Colon (tissue), 2 donors: ENCODE results near the gene TFDP1.

Experiments used
- FAIRE-seq: peaks from 2 replicates; lab custom pipeline; 2012; peaks lifted over from hg19 to GRCh38; lab: Jason Lieb, UNC
- donor health status: control.
- donor health status: control.

Gene TFDP1

GRCh38 chr13:113634279-113635047, 49.9 kb downstream of the TFDP1 start:
- no peak for FAIRE-seq

GRCh38 chr13:113635048-113635420, 50.5 kb downstream of the TFDP1 start:
- FAIRE-seq, result no peak

- FAIRE-seq, result no peak
Observed at GRCh38 chr13:113635709-113636108, 51.2 kb downstream of the TFDP1 start.

- FAIRE-seq, result no peak
Observed at GRCh38 chr13:113636266-113636963, 51.9 kb downstream of the TFDP1 start.

GRCh38 chr13:113637262-113638160, 53.0 kb downstream of the TFDP1 start:
- FAIRE-seq, result no peak

GRCh38 chr13:113638173-113638746, 53.7 kb downstream of the TFDP1 start:
- FAIRE-seq, result no peak

- FAIRE-seq, result no peak
Observed at GRCh38 chr13:113638806-113639205, 54.3 kb downstream of the TFDP1 start.

- no peak for FAIRE-seq
Observed at GRCh38 chr13:113639616-113640262, 55.2 kb downstream of the TFDP1 start.

GRCh38 chr13:113641426-113641825, 56.9 kb downstream of the TFDP1 start:
- no peak for FAIRE-seq

- FAIRE-seq, result no peak
Observed at GRCh38 chr13:113642563-113642962, 58.0 kb downstream of the TFDP1 start.

- FAIRE-seq, result no peak
Observed at GRCh38 chr13:113643593-113643992, 59.0 kb downstream of the TFDP1 start.

GRCh38 chr13:113644800-113645199, 60.2 kb downstream of the TFDP1 start:
- no peak for FAIRE-seq

GRCh38 chr13:113645329-113645728, 60.8 kb downstream of the TFDP1 start:
- FAIRE-seq, result no peak

GRCh38 chr13:113646376-113646775, 61.8 kb downstream of the TFDP1 start:
- no peak for FAIRE-seq

- FAIRE-seq, result no peak
Observed at GRCh38 chr13:113646921-113647340, 62.4 kb downstream of the TFDP1 start.

GRCh38 chr13:113647351-113648215, 63.0 kb downstream of the TFDP1 start:
- no peak for FAIRE-seq

- no peak for FAIRE-seq
Observed at GRCh38 chr13:113648216-113648610, 63.7 kb downstream of the TFDP1 start.

- no peak for FAIRE-seq
Observed at GRCh38 chr13:113649212-113649611, 64.7 kb downstream of the TFDP1 start.

GRCh38 chr13:113650275-113650674, 65.7 kb downstream of the TFDP1 start:
- no peak for FAIRE-seq

- FAIRE-seq, result no peak
Observed at GRCh38 chr13:113650731-113651148, 66.2 kb downstream of the TFDP1 start.
